Spleen (tissue), 7 donors: ENCODE measurements around the gene HSPA1B.

Source experiments
- POLR2A ChIP-seq, 3 donors: fragments of 450-650 bp; IDR thresholded peaks; one replicate each; pipeline ENCODE4 v1.5.1; 2017; ENCODE audit warnings: antibody characterized with exemption in 3 of 3, mild to moderate bottlenecking in 1 of 3
- POLR2AphosphoS5 ChIP-seq, 3 donors: sonication (generic); formaldehyde crosslinking; IDR thresholded peaks; one replicate each; pipeline ENCODE4 v1.5.1; 2017; ENCODE audit warnings: antibody characterized with exemption in 3 of 3
- TF ChIP-seq, protein P1 (sequence below), 11 experiments: fragments of 200-600 bp in 7 of 11; fragments of 450-650 bp in 4 of 11; sonication (generic) in 4 of 11; IDR thresholded peaks in 8 of 11; conservative IDR thresholded peaks in 3 of 11; 1 replicate in 7 of 11; 2 replicates in 4 of 11; pipeline versions ENCODE4 v1.4.0 to v1.8.0; 2016 to 2021; ENCODE audit warnings: antibody characterized with exemption in 11 of 11, inconsistent platforms in 4 of 11, mild to moderate bottlenecking in 1 of 11
- donor health status: DM: no; HTN: no; CAD: no; lungs with moderate emphysema.
- donor health status: DM: no; HTN: no; CAD: no.
- donor health status: DM: no; HTN: no; CAD: no.

DNA sequence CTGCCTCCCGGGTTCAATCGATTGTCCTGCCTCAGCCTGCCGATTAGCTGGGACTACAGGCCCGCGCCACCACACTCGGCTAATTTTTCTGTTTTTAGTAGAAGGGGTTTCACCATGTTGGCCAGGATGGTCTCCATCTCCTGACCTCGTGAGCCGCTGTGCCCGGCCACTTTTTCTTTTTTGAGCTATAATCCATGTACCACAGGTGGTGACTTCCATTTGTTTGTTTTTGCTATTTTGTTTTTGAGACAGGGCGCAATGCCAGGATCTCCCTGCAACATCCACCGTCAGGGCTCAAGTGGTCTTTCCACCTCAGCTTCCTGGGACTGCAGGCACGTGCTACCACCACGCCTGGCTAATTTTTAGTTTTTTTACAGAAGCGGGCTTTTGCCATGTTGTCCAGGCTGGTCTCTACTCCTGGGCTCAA is 8.5 kb downstream of the HSPA1B start:
- TF ChIP-seq, protein P1, sequence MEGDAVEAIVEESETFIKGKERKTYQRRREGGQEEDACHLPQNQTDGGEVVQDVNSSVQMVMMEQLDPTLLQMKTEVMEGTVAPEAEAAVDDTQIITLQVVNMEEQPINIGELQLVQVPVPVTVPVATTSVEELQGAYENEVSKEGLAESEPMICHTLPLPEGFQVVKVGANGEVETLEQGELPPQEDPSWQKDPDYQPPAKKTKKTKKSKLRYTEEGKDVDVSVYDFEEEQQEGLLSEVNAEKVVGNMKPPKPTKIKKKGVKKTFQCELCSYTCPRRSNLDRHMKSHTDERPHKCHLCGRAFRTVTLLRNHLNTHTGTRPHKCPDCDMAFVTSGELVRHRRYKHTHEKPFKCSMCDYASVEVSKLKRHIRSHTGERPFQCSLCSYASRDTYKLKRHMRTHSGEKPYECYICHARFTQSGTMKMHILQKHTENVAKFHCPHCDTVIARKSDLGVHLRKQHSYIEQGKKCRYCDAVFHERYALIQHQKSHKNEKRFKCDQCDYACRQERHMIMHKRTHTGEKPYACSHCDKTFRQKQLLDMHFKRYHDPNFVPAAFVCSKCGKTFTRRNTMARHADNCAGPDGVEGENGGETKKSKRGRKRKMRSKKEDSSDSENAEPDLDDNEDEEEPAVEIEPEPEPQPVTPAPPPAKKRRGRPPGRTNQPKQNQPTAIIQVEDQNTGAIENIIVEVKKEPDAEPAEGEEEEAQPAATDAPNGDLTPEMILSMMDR (IDR thresholded peaks at IDR 0.05 in 8 of 11, conservative IDR thresholded peaks at IDR 0.05 in 3 of 11) = no peak
- TF ChIP-seq POLR2A (IDR thresholded peaks at IDR 0.05) (no peak), POLR2AphosphoS5 (IDR thresholded peaks at IDR 0.05) (no peak)
